ENCODE results near the gene RNH1.
"Not testable (repeated sequence)": the region's sequence is repeated elsewhere in the genome, so short reads cannot be mapped to it uniquely, and the experiment has no call there.

The RNH1 gene

GRCh38 chr11:528166-528814, 21.2 kb upstream of the RNH1 start:
- no peak for DNase-seq
- in situ Hi-C loops (cut with HindIII; ENCODE audit: low pct_ligation_motif_present, low pct_unique_long_range_greater_than_20kb, low sequenced_read_pairs): no loop called here

- in situ Hi-C loops (cut with HindIII; ENCODE audit: low pct_ligation_motif_present, low pct_unique_long_range_greater_than_20kb, low sequenced_read_pairs): no loop called here
- no peak for DNase-seq
Observed at GRCh38 chr11:526192-526591, 19.1 kb upstream of the RNH1 start.

- DNase-seq: no peak
Observed at GRCh38 chr11:521177-521688, 14.2 kb upstream of the RNH1 start.

GRCh38 chr11:520428-521176, 13.6 kb upstream of the RNH1 start:
- no peak for DNase-seq
- in situ Hi-C loops (cut with HindIII; ENCODE audit: low pct_ligation_motif_present, low pct_unique_long_range_greater_than_20kb, low sequenced_read_pairs): no loop called here

More at GRCh38 chr11:521177-521688, 14.2 kb upstream of the RNH1 start:
- in situ Hi-C loops (cut with HindIII; ENCODE audit: low pct_ligation_motif_present, low pct_unique_long_range_greater_than_20kb, low sequenced_read_pairs): no loop called here

- in situ Hi-C loops (cut with HindIII; ENCODE audit: low pct_ligation_motif_present, low pct_unique_long_range_greater_than_20kb, low sequenced_read_pairs): no loop called here
- DNase-seq: peak; percentile 95
Observed at GRCh38 chr11:518463-519202, 11.6 kb upstream of the RNH1 start.

GRCh38 chr11:516918-517685, 10.1 kb upstream of the RNH1 start:
- DNase-seq; in situ Hi-C loops (cut with HindIII; ENCODE audit: low pct_ligation_motif_present, low pct_unique_long_range_greater_than_20kb, low sequenced_read_pairs): not testable (repeated sequence)

- in situ Hi-C loops (cut with HindIII; ENCODE audit: low pct_ligation_motif_present, low pct_unique_long_range_greater_than_20kb, low sequenced_read_pairs): no loop called here
- no peak for DNase-seq
Observed at GRCh38 chr11:516400-516799, 9.4 kb upstream of the RNH1 start.

- DNase-seq: no peak
- in situ Hi-C loops (cut with HindIII; ENCODE audit: low pct_ligation_motif_present, low pct_unique_long_range_greater_than_20kb, low sequenced_read_pairs): no loop called here
Observed at GRCh38 chr11:515131-515530, 8.1 kb upstream of the RNH1 start.

GRCh38 chr11:514606-515005, 7.6 kb upstream of the RNH1 start:
- DNase-seq: no peak
- in situ Hi-C loops (cut with HindIII; ENCODE audit: low pct_ligation_motif_present, low pct_unique_long_range_greater_than_20kb, low sequenced_read_pairs): no loop called here

- in situ Hi-C loops (cut with HindIII; ENCODE audit: low pct_ligation_motif_present, low pct_unique_long_range_greater_than_20kb, low sequenced_read_pairs): no loop called here
- DNase-seq: no peak
Observed at GRCh38 chr11:512761-513595, 5.9 kb upstream of the RNH1 start.

- in situ Hi-C loops (cut with HindIII; ENCODE audit: low pct_ligation_motif_present, low pct_unique_long_range_greater_than_20kb, low sequenced_read_pairs): no loop called here
- no peak for DNase-seq
Observed at GRCh38 chr11:508956-509355, 1.9 kb upstream of the RNH1 start.

GRCh38 chr11:507727-508515, 879 bp upstream of the RNH1 start:
- DNase-seq: no peak
- in situ Hi-C loops (cut with HindIII; ENCODE audit: low pct_ligation_motif_present, low pct_unique_long_range_greater_than_20kb, low sequenced_read_pairs): no loop called here

- in situ Hi-C loops (cut with HindIII; ENCODE audit: low pct_ligation_motif_present, low pct_unique_long_range_greater_than_20kb, low sequenced_read_pairs): no loop called here
- peak; percentile 95 for DNase-seq
Observed at GRCh38 chr11:506238-506994, 626 bp downstream of the RNH1 start.

- in situ Hi-C loops (cut with HindIII; ENCODE audit: low pct_ligation_motif_present, low pct_unique_long_range_greater_than_20kb, low sequenced_read_pairs): no loop called here
Observed at GRCh38 chr11:504994-505344, 2.1 kb downstream of the RNH1 start.

GRCh38 chr11:504053-504993, 2.7 kb downstream of the RNH1 start:
- no peak for DNase-seq
- in situ Hi-C loops (cut with HindIII; ENCODE audit: low pct_ligation_motif_present, low pct_unique_long_range_greater_than_20kb, low sequenced_read_pairs): no loop called here

More at GRCh38 chr11:504994-505344, 2.1 kb downstream of the RNH1 start:
- DNase-seq: no peak

Data from ACHN (cell line).